ENCODE data around the gene BRI3BP. TPM values are rescaled to one million over a fixed set of nuclear protein-coding genes. Genes with fewer than 3 reads are reported as not detected.

BRI3BP gene
- total RNA-seq, 1 donor from 2014 or later = 11.6 TPM

- TF ChIP-seq CTCF (IDR thresholded peaks at IDR 0.05; ENCODE audit: insufficient read depth, low read length, severe bottlenecking) = no peak
- DNase-seq (ENCODE audit: low read depth) (peak; percentile 63), FAIRE-seq (no peak)
- Histone ChIP-seq H3K4me3 (ENCODE audit: low read depth, low read length) (no peak overlapping the region), H3K27me3 (ENCODE audit: control insufficient read depth, insufficient read depth, low read length) (no peaks in the 10 kb centered on the region), H3K36me3 (ENCODE audit: control insufficient read depth, insufficient read depth, low read length) (peaks cover 13% of the 10 kb centered on the region)
Measured at GRCh38 chr12:125079648-125080645, 86.5 kb downstream of the BRI3BP start.

Other genes with a start within 250 kb of the BRI3BP start
- 6.6 and 7.4 TPM in 2 replicates for gene SCARB1, start 129.8 kb upstream of the BRI3BP start, total RNA-seq
- gene UBC, start 79.0 kb upstream of the BRI3BP start, total RNA-seq = 2,139 and 3,632 TPM in 2 replicates
- 9.2 and 14.0 TPM in 2 replicates for gene DHX37, start 4.5 kb upstream of the BRI3BP start, total RNA-seq
- 30.5 and 43.0 TPM in 2 replicates for gene AACS, start 71.8 kb downstream of the BRI3BP start, total RNA-seq
- 0.53 and 0.77 TPM in 2 replicates for gene TMEM132B, start 192.7 kb downstream of the BRI3BP start, total RNA-seq

Data from bronchial epithelial cell (primary cell).